HG03095 (cell line): ENCODE results near the gene CEP170B.
"Not testable (repeated sequence)": the region's sequence is repeated elsewhere in the genome, so short reads cannot be mapped to it uniquely, and the experiment has no call there.

Source experiments
- ATAC-seq: cut with Tn5 transposase; IDR thresholded peaks from one replicate; pipeline ENCODE4 v1.9.1; 2021; ENCODE audit warnings: moderate library complexity; ENCODE audit not compliant: unreplicated experiment

The CEP170B gene

DNA sequence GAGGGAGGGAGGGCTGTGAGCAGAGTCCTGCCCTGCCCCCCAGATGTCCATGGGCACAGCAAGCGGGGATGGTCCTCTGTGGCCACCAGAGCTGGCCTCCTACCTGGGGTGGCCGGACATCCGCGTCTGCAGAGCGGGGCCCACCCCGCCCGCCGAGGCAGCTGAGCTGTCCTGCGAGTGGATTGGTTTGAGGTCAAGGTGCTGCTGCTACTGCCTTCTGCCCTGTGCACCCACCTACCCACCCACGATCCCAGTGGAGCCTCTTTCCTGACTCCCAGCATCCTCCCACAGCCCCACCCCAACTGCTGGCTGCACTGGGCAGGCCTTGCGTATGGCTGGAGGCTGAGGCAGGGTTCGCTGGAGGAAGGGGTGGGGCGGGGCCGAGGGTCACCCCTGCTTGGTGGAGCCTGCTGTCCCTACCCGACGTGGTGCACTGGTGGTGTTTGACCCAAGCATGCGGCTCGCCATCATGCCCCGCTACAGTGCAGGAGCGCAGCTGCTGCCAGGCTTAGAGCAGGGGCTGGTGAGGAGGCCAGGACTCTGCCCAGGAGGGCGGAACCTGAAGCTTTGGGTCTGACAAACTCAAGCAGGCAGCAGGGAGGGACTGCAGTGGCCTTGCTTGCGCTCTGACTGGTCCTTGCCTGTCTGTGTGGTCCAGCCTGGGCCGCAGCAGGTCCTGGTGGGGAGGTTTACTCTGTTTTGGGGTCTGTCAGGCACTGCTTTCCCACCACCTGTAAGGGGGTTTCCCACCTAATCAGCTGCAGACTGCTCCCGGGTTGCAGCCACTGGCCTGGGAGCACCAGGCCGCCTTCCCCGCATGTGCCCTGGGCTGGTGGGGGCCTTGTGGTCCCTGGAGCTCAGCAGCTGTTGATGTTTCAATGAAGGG lies 23.7 kb downstream of the CEP170B start:
- ATAC-seq: no peak

DNA sequence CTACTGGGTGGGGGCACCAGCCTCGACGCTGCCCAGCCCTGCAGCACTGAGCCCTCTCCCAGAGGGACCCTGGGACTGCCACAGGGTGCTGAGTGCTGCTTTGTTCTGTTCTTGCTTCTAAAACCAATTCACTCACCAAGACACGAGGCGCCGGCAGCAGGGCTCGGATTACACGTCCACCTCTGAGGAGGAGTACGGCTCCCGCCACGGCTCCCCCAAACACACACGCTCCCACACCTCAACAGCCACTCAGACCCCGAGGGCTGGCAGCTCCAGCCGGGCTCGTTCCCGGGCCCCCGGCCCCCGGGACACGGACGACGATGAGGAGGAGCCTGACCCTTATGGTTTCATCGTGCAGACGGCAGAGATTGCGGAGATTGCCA lies 24.3 kb downstream of the CEP170B start:
- no peak for ATAC-seq

GRCh38 chr14:104890292-104890691 lies 25.2 kb downstream of the CEP170B start:
- ATAC-seq: not testable (repeated sequence)

DNA sequence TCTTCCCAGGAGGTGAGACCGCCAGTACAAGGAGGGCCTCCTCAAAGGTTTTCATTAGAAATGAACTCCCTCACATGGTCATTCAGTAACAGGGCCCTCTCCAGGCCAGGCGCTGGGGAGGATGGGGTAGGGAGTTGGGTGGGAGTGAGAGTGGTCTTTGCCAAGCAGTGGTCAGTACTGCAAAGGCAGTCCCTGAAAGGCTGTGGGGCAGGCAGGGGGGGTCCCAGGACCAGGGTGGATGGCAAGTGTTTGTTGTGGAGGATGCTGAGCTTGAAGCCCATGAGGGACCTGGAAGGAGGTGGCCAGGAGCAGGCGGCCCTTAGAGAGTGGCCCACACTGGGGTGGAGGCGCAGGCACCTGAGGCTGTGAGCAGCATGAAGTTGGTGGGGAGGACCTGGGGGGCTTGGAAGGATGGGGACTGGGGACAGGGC lies 26.1 kb downstream of the CEP170B start:
- ATAC-seq: no peak

DNA sequence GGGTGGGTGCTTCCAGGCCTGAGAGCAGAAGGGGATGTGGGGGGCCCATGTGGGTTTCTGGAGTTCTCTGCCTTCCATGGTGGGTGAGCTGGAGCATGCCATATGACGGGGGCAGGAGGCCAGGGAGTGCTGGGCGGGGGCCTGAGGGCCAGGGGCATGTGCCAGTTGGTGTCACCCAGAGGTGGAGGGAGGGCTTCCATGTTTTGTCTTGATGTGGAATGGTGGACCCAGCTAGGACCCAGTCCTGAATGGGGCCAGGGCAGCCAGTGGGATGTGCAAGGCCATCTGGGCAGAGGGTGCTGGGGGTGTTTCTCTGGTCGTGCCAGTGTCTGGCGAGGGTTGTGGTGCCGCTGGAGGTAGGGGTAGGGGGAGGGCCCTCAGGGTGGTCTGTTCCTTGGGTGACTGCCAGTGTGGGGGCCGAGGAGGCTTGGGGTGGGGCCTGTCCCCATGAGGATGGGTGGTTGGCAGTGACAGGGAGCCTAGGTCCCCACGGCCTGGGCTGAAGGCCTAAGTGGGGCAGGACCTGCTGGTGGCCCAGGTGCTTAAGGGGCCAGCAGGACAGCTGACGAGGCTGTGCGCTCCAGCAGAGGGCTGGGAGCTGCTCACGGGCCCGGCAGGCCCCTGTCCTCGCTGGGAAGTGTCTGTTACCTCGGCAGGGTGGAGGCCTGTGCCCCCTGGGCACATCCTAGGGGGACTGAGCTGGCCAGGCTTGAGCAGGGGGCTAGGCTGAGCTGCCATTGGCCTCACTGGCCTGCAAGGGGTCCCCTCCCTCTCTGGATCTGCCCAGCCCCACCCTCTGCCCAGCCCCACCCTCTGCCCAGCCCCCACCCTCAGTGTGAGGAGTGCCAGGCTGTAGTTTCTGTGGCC lies 26.8 kb downstream of the CEP170B start:
- no peak for ATAC-seq

DNA sequence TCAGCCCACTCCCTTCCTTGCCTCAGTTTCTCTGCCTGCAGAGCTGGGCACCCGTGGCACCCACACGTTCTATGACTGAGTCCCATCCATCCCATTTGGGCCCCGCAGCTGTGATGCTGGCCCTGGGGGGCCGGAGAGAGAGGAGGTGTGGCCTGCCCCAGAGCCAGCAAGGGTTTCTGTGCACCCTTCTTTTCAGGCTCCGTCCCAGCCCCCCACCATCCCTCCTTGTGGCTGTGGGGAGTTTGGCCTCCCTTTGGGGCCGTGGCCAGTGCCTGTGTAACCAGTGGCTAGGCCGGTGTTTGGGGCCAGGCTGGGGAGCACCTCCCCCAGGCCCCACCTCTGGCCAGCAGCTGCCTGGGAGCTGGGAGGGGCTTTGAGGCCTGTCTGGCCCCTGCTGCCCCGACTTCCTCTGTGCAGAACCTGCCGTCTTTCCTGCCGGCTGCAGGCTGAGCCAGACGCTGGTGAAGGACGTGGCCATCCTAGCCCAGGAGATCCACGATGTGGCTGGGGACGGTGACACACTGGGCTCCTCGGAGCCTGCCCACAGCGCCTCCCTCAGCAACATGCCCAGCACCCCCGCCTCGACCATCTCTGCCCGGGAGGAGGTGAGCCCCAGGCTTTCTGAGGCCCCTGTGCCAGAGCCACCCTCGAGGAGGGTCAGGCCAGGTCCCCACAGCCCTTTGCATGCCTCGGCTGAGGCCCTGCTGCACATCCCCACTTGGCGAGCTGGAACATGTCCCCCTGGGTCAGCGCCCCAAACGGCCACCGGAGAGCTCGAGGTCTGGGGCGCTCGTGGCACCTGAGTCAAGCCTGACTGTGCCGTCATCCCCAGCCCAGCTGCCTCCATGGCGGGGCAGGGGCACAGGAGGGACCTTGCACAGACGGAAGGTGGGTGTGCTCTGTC lies 27.7 kb downstream of the CEP170B start:
- ATAC-seq: no peak

DNA sequence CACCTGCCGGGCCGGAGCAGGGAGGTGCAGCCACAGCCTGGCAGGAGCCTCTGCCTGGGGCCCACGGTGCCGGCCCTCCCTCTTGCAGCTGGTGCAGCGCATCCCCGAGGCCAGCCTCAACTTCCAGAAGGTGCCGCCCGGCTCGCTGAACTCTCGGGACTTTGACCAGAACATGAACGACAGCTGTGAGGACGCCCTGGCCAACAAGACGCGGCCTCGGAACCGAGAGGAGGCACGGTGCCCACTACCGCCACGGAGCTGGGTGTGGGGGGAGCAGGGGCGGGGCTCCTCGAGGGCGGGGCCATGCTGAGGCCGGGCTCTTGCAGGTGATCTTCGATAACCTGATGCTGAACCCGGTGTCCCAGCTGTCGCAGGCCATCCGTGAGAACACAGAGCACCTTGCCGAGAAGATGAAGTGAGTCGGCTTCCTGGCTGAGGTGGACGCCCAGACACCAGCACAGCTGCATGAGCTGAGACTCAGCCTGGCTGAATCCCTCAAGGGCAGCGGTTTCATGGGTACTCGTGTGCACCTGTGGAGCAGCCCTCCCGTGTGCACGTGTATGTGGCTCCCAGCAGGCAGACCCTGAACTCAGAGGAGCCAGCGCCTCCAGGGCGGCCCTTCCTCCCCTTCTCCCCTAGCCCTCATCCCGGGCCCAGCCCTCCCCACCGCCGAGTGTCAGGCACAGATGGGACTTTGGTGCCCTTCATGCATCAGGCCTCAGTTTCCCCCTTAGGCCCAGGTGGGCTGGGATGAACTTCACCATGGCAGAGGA lies 28.6 kb downstream of the CEP170B start:
- no peak for ATAC-seq

- no peak for ATAC-seq
Observed at GRCh38 chr14:104894331-104895206, 29.5 kb downstream of the CEP170B start.

GRCh38 chr14:104895207-104895785 lies 30.2 kb downstream of the CEP170B start:
- ATAC-seq: no peak

DNA sequence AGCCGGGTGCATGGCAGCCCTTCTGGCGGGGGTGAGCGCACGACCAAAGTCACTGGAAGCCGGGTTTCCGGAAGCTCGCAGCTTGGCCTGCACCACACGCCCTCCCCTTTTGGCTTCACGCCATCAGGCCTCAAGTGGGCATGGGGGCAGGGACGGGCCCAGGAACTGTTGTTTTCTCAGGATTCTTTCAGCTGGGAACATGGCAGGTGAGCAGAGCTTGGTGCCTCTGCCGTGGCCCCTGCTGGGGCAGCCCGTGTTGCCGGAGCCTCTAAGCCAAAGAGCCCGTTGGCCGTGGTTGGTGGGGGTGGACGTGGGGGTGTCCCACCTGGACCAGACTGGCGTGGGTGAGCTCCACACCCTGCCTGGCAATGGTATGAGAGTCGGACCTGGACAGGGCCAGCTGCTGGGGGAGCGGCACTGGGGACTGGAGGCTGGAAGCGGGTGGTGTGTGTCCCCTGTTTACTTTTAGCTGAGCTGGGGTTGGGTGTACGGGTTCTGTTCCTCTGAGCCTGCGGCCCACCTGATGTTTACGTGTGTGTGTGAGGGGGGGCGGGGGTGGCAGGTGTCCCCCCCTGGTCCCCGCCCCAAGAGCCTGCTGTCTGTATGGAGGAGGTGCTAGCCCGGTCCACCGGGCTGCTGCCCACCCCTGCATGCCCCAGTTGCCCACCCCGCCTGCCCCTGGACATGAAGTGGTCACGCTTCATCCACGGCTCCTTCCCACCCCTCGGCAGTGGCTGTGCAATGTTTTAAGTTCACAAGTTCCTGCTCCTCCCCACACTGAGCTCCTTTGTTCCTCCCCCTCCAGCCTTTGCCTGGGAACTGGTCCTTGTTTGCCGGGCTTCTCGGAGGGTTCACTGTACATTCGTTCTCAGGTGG lies 31.0 kb downstream of the CEP170B start:
- no peak for ATAC-seq

- no peak for ATAC-seq
Observed at GRCh38 chr14:104897330-104898194, 32.5 kb downstream of the CEP170B start.

- ATAC-seq: no peak
Observed at GRCh38 chr14:104898195-104898558, 33.1 kb downstream of the CEP170B start.

DNA sequence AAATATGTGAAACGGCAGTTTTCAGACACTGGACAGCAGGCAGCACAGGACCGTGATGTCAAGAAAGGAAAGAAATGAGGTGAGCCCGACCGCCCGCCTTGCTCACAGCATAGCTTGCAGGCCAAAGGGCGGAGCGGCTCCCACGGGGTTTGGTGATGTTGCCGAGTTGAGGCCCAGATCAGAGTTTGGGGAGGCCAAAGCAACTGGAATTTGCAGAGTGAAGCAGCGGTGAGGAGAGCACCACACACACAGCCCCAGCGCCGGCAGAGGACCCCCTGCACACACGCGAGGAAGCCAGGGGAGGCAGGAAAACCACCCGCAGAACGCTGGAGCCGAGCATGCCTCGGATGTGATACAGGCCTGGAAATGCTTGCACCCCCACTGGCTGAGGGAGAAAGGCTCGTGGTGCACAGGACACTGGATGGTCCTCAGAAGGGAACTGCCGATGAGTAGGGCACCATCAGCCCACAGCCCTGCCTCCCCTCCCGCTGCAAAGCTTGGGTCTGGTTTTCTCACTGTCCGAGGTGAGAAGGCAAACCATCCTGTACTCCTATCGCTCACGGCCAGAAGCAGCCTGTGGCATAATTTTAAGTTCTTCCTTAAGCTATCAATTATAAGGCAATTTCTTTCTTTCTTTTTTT lies 33.9 kb downstream of the CEP170B start:
- no peak for ATAC-seq

- ATAC-seq: no peak
Observed at GRCh38 chr14:104899781-104900180, 34.7 kb downstream of the CEP170B start.

- no peak for ATAC-seq
Observed at GRCh38 chr14:104900639-104901512, 35.8 kb downstream of the CEP170B start.
